ENCODE results near the gene GPR119. TPM values are rescaled to one million over a fixed set of nuclear protein-coding genes. Genes with fewer than 3 reads are reported as not detected.
"Not testable (repeated sequence)": the region's sequence is repeated elsewhere in the genome, so short reads cannot be mapped to it uniquely, and the experiment has no call there.

The GPR119 gene
- total RNA-seq, result not detected

DNA sequence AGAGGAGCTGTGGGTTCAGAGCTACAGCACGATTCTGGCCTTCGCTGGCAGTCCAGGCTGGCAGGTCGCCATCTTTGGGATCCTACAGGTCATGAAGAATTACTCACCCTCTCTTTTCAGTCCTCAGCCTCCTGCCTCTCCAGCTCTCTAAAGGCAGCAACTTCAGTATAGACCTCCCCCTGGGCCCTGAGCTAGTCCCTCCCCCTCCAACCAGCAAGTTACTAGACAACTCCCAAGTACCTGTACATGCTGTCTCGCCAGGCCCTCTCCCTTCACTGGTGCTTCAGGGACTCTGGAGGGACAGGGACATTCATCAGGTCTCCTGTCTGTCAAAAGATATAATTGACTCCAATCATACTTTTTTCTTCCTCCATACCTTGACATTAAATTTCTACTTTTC, at the start of gene GPR119:
GPR119 (minus strand) TSS at position 155 of the 400 bp plus-strand sequence. CDS start 227 bp downstream, outside the sequence.
- H3K27me3 Mint-ChIP-seq, result peaks cover 5% of the 10 kb centered on the region
- ChIA-PET CTCF (no interaction called here), POLR2A (no interaction called here)
- no peaks in the 10 kb centered on the region for H3K36me3 Mint-ChIP-seq (ENCODE audit: low read depth)
- no peak within 1 kb of the TSS for H3K4me3 Mint-ChIP-seq
- no peak within 1 kb of the TSS for H3K27ac Mint-ChIP-seq
- H3K4me1 Mint-ChIP-seq, result no peaks in the 10 kb centered on the region
- no peak for DNase-seq
- no peaks in the 10 kb centered on the region for H3K9me3 Mint-ChIP-seq

DNA sequence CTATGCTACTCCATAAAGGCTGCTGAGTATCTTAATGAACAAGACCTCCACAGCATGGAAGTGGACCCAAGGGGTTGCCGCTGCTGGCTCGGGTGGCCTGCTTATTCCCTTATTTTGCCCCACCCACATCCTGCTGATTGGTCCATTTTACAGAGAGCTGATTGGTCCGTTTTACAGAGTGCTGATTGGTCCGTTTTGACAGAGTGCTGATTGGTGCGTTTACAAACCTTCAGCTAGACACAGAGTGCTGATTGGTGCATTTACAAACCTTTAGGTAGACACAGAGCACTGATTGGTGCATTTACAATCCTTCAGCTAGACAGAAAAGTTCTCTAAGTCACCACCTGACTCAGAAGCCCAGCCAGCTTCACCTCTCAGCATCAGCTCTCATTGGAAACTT, 43.8 kb upstream of the GPR119 start:
- DNase-seq; H3K27ac Mint-ChIP-seq; H3K36me3 Mint-ChIP-seq (ENCODE audit: low read depth); H3K4me3 Mint-ChIP-seq; H3K27me3 Mint-ChIP-seq; H3K9me3 Mint-ChIP-seq; CTCF ChIA-PET; H3K4me1 Mint-ChIP-seq: not testable (repeated sequence)
- POLR2A ChIA-PET, result interaction anchor here (0.6 kb wide), 1 partner anchor 600 kb away, joined by 4 read pairs; no protein-coding TSS in a partner anchor

DNA sequence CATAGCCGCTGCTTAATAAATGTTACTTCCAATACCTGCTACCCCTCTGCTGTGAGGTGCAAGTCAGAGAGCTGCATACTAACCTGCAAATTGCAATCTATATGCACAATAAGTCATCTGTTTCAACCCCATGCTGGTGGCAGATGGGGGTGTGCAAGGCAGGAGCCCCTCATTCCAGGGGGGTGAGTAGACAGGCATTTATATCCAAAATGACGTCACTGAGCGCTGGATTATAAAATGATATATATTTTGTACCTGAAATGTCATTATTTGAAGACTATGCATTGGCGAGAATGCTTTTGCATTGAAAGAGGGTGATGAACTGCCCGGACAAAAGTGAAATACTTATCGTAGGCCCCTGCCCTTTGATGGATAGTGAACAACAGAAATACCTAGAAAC, 41.1 kb upstream of the GPR119 start:
- DNase-seq, result no peak
- no peaks in the 10 kb centered on the region for H3K4me1 Mint-ChIP-seq
- POLR2A ChIA-PET, result no interaction called here
- H3K27me3 Mint-ChIP-seq, result peaks cover 3% of the 10 kb centered on the region
- H3K36me3 Mint-ChIP-seq (ENCODE audit: low read depth), result no peaks in the 10 kb centered on the region
- no peak overlapping the region for H3K27ac Mint-ChIP-seq
- CTCF ChIA-PET, result no interaction called here
- H3K9me3 Mint-ChIP-seq, result no peaks in the 10 kb centered on the region
- no peak overlapping the region for H3K4me3 Mint-ChIP-seq

DNA sequence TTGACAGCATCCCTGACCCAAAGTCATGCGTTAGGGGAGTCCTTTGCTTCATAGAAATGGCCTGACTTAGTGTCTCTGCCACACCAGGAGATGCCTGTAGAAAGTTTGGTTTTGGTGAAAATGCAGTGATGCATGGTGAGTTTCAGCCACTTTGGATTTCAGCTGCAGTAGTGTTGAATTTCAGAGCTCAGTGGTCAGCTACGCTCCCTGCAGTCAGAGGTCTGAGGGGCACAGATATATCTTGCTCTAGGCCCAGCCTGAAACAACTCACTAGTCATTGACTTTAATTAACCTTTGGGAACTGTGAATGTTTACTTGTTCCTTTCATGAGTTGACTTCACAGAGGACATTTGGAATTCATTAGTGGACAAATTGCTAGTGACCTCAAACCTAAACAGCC, 33.8 kb upstream of the GPR119 start:
- H3K27ac Mint-ChIP-seq, result no peak overlapping the region
- POLR2A ChIA-PET, result no interaction called here
- peaks cover 3% of the 10 kb centered on the region for H3K27me3 Mint-ChIP-seq

DNA sequence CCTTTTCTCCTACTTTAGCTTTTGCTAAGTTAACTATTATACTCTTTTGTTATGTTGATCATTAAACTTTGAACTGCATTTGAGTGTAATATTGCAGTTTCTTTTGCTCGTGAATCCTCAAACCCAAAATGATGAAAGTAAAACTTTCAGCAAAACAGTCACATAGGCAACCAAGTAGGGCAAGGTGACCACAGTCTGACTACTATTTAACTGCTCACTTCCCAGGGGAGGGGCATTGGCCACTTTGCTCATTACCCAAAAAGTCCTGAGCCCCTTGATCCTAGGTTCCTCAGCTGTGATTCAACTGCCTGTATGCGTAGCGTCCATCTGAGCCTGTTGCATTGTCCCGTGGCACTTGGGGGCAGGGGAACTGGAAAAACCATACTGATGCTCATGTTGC, 33.3 kb upstream of the GPR119 start:
- POLR2A ChIA-PET, result no interaction called here
- peaks cover 6% of the 10 kb centered on the region for H3K36me3 Mint-ChIP-seq (ENCODE audit: low read depth)

More for the DNA sequence above, 33.8 kb upstream of the GPR119 start:
- H3K9me3 Mint-ChIP-seq, result no peaks in the 10 kb centered on the region
- CTCF ChIA-PET, result no interaction called here
- no peak for DNase-seq
- H3K4me3 Mint-ChIP-seq, result no peak overlapping the region
- no peaks in the 10 kb centered on the region for H3K4me1 Mint-ChIP-seq
- H3K36me3 Mint-ChIP-seq (ENCODE audit: low read depth), result peaks cover 2% of the 10 kb centered on the region

DNA sequence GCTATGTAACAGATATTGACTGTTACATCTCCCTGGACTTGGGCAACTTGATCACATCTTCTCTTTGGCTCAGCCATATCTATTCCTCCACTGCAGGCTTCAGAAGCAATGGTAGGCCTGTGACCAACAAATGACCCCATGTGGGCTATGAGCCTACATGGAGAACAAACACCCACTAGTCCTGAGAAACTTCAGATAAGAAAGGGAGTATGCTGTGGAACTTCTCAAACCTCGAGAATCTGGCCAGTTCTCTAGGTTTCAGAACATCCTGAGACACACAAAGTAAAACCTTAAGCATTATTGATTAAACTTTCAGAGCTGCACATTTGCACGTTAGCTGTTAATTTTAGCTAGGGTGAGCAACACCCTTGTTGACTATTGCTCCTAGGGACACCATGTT, 32.6 kb upstream of the GPR119 start:
- H3K4me3 Mint-ChIP-seq, result no peak overlapping the region
- no peaks in the 10 kb centered on the region for H3K27me3 Mint-ChIP-seq
- no peaks in the 10 kb centered on the region for H3K4me1 Mint-ChIP-seq
- ChIA-PET CTCF (no interaction called here), POLR2A (no interaction called here)
- no peak overlapping the region for H3K27ac Mint-ChIP-seq
- DNase-seq, result no peak
- no peaks in the 10 kb centered on the region for H3K9me3 Mint-ChIP-seq
- peaks cover 6% of the 10 kb centered on the region for H3K36me3 Mint-ChIP-seq (ENCODE audit: low read depth)

More for the DNA sequence above, 33.3 kb upstream of the GPR119 start:
- Mint-ChIP-seq H3K4me1 (no peaks in the 10 kb centered on the region), H3K27me3 (peaks cover 3% of the 10 kb centered on the region), H3K4me3 (no peak overlapping the region), H3K27ac (no peak overlapping the region), H3K9me3 (no peaks in the 10 kb centered on the region)
- CTCF ChIA-PET, result no interaction called here
- no peak for DNase-seq

DNA sequence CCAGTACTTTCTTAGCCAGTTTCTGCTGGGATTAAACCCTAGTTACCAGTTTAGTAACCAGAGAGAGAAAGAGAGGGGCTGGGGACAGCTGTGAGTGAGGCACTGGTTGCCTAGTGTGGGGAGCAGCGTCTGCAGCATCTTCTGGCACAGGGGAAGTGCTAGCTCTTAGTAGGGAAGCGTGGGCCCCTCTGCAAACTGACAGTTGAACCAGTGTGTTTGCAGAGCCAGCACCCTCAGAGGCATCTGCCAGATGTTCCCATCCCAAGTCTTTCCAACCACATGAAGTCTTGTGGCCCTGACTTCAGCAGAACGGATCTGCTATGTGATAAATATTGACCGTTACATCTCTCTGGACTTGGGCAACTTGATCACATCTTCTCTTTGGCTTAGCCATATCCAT, 31.3 kb upstream of the GPR119 start:
- peaks cover 13% of the 10 kb centered on the region for H3K36me3 Mint-ChIP-seq (ENCODE audit: low read depth)
- H3K27ac Mint-ChIP-seq, result no peak overlapping the region
- H3K9me3 Mint-ChIP-seq, result no peaks in the 10 kb centered on the region
- no peak for DNase-seq
- H3K4me1 Mint-ChIP-seq, result no peaks in the 10 kb centered on the region
- no peak overlapping the region for H3K4me3 Mint-ChIP-seq
- ChIA-PET CTCF (no interaction called here), POLR2A (no interaction called here)
- no peaks in the 10 kb centered on the region for H3K27me3 Mint-ChIP-seq

DNA sequence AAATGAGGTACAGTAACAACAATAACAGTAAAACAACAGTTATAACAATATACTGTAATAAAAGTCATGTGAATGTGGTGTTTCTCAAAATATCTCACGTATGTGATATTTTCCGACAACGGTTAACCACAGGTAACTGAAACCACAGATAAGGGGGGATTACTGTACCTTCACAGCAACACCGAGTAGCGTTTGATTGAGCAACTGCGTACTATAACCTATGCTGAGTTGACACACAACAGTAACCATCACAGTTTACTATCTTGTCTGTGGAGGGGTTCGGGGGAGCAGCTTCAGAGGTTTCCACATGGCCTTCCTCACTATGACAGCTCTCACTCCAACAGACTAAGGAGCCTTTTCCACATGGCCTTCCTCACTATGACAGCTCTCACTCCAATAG, 29.7 kb upstream of the GPR119 start:
- Mint-ChIP-seq H3K9me3 (no peaks in the 10 kb centered on the region), H3K27me3 (no peaks in the 10 kb centered on the region), H3K27ac (no peak overlapping the region), H3K36me3 (ENCODE audit: low read depth) (peaks cover 22% of the 10 kb centered on the region), H3K4me1 (no peaks in the 10 kb centered on the region), H3K4me3 (no peak overlapping the region)
- DNase-seq, result no peak
- ChIA-PET CTCF (no interaction called here), POLR2A (no interaction called here)

DNA sequence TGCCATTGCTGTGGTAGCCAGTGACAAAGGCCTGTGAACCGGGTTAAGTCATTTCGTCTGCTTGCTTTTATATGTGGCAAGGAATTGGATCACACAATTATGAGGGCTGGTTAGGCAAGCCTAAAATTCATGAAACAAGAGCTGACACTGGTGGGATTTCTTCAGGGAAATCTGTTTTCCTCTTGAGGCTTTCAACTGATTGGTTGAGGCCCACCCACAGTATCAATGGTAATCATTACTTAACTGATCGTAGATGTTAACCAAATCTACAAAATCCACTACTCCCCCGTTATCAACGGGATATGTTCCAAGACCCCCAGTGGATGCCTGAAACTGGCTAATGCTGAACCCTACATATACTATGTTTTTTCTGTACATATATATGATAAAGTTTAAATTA, 29.3 kb upstream of the GPR119 start:
- Mint-ChIP-seq H3K4me3 (no peak overlapping the region), H3K27me3 (no peaks in the 10 kb centered on the region), H3K4me1 (no peaks in the 10 kb centered on the region), H3K9me3 (no peaks in the 10 kb centered on the region), H3K27ac (no peak overlapping the region), H3K36me3 (ENCODE audit: low read depth) (peaks cover 24% of the 10 kb centered on the region)
- POLR2A ChIA-PET, result no interaction called here
- CTCF ChIA-PET, result no interaction called here
- DNase-seq, result no peak

DNA sequence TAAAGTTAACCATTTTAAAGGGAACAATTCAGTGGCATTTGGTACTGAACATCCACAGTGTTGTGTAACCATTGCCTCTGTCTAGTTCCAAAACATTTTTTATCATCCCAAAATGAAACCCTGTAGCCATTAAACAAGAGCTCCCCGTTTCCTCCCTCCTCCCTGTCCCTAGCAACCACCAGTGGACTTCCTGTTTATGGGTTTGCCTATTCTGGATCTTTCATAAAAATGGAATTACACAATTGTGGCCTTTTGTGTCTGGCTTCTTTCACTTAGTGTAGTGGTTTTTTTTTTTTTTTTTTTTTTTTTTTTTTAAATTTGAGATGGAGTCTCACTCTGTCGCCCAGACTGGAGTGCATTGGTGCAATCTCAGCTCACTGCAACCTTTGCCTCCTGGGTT, 27.9 kb upstream of the GPR119 start:
- no peaks in the 10 kb centered on the region for H3K4me1 Mint-ChIP-seq
- H3K4me3 Mint-ChIP-seq, result no peak overlapping the region
- no peak for DNase-seq
- H3K36me3 Mint-ChIP-seq (ENCODE audit: low read depth), result peaks cover 31% of the 10 kb centered on the region
- H3K9me3 Mint-ChIP-seq, result no peaks in the 10 kb centered on the region
- CTCF ChIA-PET, result no interaction called here
- POLR2A ChIA-PET, result no interaction called here
- no peaks in the 10 kb centered on the region for H3K27me3 Mint-ChIP-seq
- H3K27ac Mint-ChIP-seq, result no peak overlapping the region

DNA sequence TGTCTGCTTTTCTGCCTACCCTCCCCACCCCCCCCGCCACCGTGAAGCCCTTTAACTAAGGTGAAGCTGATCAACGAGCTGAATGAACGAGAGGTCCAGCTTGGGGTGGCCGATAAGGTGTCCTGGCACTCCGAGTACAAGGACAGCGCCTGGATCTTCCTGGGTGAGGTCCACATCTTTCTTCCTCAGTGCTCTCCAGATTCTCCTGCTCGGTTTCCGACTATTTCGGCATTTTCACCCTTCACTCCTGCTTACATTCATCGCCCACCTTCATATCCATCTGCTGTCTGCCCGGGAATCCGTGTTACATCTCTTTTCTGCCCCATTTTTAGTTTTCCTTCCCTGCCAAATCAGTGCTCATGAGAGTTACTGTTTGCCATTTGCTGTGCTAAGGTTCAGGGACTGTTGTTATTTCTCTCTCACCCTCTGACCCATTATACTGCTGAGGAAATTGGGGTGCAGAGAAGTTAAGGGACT, 16.8 kb upstream of the GPR119 start:
- POLR2A ChIA-PET, result no interaction called here
- no peaks in the 10 kb centered on the region for H3K9me3 Mint-ChIP-seq
- CTCF ChIA-PET, result interaction anchor here (0.9 kb wide), 1 partner anchor 9 kb away, joined by 3 read pairs; no protein-coding TSS in a partner anchor
- H3K36me3 Mint-ChIP-seq (ENCODE audit: low read depth), result peaks cover 12% of the 10 kb centered on the region
- DNase-seq, result no peak
- peak overlapping the region; percentile 80 for H3K4me3 Mint-ChIP-seq
- H3K4me1 Mint-ChIP-seq, result peaks cover 22% of the 10 kb centered on the region
- peaks cover 5% of the 10 kb centered on the region for H3K27me3 Mint-ChIP-seq
- H3K27ac Mint-ChIP-seq, result peak overlapping the region; percentile 91

DNA sequence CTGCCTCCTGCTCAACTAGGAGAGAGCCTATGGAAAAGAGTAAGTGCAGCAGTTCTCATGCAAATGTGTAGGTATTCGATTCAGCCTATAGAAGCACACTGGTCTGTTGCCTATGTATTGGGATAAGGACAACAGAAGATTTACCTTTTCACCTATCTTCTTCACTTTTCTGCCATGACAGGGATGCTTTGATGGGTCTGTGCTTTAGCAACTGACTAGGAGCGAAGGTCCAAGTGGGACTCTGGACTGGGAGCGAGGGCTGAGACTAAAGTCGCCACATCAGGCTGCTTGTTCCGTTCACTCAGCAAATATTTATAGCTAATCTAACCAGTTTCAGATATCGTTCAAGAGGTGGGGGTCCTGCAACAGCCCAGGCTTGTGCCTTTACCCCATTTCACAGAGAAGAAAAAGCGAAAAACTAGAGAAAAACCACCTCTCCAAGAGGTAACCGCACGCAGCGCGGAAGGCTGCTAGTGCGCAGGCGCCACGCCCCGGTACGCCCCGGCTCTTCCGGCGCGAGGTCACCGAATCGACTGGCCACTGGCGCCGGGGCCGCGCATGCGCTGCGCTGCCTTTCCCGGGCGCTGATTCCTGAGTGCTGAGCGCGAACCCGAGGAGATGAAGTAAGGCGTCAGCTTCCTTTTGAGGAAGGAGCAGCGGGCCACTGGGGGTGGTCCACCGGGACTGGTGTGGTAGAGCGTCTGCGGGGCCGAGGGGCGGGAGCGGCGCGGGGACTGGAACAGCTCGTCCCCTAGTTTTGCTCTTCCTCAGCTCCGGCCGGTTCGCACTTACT, 16.1 kb upstream of the GPR119 start, which contains the start of gene RBMX2:
RBMX2 (plus strand) TSS at position 573 of the 793 bp plus-strand sequence; CDS start at position 619, 46 bp downstream.
- peaks cover 22% of the 10 kb centered on the region for H3K4me1 Mint-ChIP-seq
- peaks cover 9% of the 10 kb centered on the region for H3K36me3 Mint-ChIP-seq (ENCODE audit: low read depth)
- peak within 1 kb of the TSS; percentile 80 for H3K4me3 Mint-ChIP-seq
- CTCF ChIA-PET, result interaction anchor here (0.9 kb wide), 1 partner anchor 8 kb away, joined by 3 read pairs; no protein-coding TSS in a partner anchor
- peak; percentile 68 for DNase-seq
- H3K27me3 Mint-ChIP-seq, result peaks cover 9% of the 10 kb centered on the region
- POLR2A ChIA-PET, result no interaction called here
- no peaks in the 10 kb centered on the region for H3K9me3 Mint-ChIP-seq
- peak within 1 kb of the TSS; percentile 91 for H3K27ac Mint-ChIP-seq

DNA sequence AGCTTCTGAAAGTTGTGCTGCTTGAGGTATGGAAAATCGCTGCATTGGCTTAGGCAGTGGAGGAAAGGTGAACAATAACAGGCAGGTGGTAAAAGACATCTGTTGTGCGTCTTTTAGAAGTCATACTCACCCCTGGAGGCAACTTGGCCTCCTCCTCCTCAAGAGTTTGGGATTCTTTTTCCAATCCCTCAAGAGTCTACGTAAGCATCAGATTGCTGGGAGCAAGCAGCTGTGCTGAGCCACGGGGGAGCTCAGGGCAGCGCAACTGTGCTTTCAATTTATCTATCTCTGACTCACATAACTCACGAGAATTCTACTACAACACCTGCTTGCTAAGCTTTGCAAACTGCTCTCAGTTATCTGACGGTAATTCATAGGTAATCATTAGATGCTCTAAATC, 9.9 kb upstream of the GPR119 start:
- H3K4me3 Mint-ChIP-seq, result no peak overlapping the region
- peaks cover 2% of the 10 kb centered on the region for H3K4me1 Mint-ChIP-seq
- H3K36me3 Mint-ChIP-seq (ENCODE audit: low read depth), result no peaks in the 10 kb centered on the region
- H3K9me3 Mint-ChIP-seq, result no peaks in the 10 kb centered on the region
- ChIA-PET POLR2A (no interaction called here), CTCF (interaction anchor here (0.9 kb wide), 1 partner anchor 21 kb away, joined by 3 read pairs; no protein-coding TSS in a partner anchor)
- no peak for DNase-seq
- peaks cover 17% of the 10 kb centered on the region for H3K27me3 Mint-ChIP-seq
- no peak overlapping the region for H3K27ac Mint-ChIP-seq

Measured in activated CD4-positive, alpha-beta T cell treated with anti-CD3 and anti-CD28 coated beads, Interleukin-2, amount 10 ng/mL, durations not matched to agents 7 days and 5 days (primary cell).